SU-DHL-6 (cell line): ENCODE results near the gene MAPK11.

Experiments
- H2AFZ ChIP-seq: fragments of 200-600 bp; sonication (generic); 2 replicates; pipeline ENCODE4 v1.6.1; 2014; ENCODE audit warnings: low read depth, mild to moderate bottlenecking, moderate library complexity, mixed read lengths, antibody characterized with exemption, low read length; ENCODE audit not compliant: severe bottlenecking
- H3F3A ChIP-seq: fragments of 200-600 bp; shearing (Covaris generic); 2 replicates; pipeline ENCODE4 v1.6.0; 2016; ENCODE audit warnings: antibody characterized with exemption, mild to moderate bottlenecking; ENCODE audit not compliant: insufficient read depth
- H3K27ac ChIP-seq: fragments of 200-600 bp; sonication (generic); 2 replicates; pipeline ENCODE4 v1.5.1; 2016; ENCODE audit warnings: low read depth, mild to moderate bottlenecking, low read length, moderate library complexity, mixed read lengths
- H3K27me3 ChIP-seq: fragments of 200-600 bp; sonication (generic), shearing (Covaris generic); 2 replicates; pipeline ENCODE4 v1.6.0; 2014; ENCODE audit warnings: mild to moderate bottlenecking, low read length
- H3K36me3 ChIP-seq: fragments of 200-600 bp; sonication (generic); 2 replicates; pipeline ENCODE4 v1.6.1; 2014; ENCODE audit warnings: mild to moderate bottlenecking, low read length, mixed read lengths
- H3K4me2 ChIP-seq: fragments of 300-600, 200-600 bp; shearing (Covaris generic), sonication (generic); 2 replicates; pipeline ENCODE4 v1.6.0; 2014; ENCODE audit warnings: low read length, low read depth, mild to moderate bottlenecking; ENCODE audit not compliant: poor library complexity, severe bottlenecking
- H3K4me3 ChIP-seq: fragments of 200-600 bp; sonication (generic); 2 replicates; pipeline ENCODE4 v1.5.1; 2014; ENCODE audit warnings: antibody characterized with exemption, low read length, mild to moderate bottlenecking, mixed read lengths; ENCODE audit not compliant: insufficient read depth, poor library complexity, severe bottlenecking
- H3K79me2 ChIP-seq: fragments of 200-600 bp; sonication (generic); 2 replicates; pipeline ENCODE4 v1.6.1; 2014; ENCODE audit warnings: mild to moderate bottlenecking, low read length, moderate library complexity; ENCODE audit not compliant: insufficient read depth
- H3K9ac ChIP-seq: fragments of 200-600 bp; sonication (generic); 2 replicates; pipeline ENCODE4 v1.7.0; 2014; ENCODE audit warnings: mild to moderate bottlenecking, low read length
- H3K9me2 ChIP-seq: fragments of 200-600 bp; sonication (generic); replicated peaks from 2 replicates; pipeline ENCODE4 v1.6.1; 2014; ENCODE audit warnings: low read length; ENCODE audit not compliant: insufficient read depth
- H3K9me3 ChIP-seq: fragments of 200-600 bp; sonication (generic); 2 replicates; pipeline ENCODE4 v1.6.1; 2014; ENCODE audit warnings: low read length, mixed read lengths; ENCODE audit not compliant: insufficient read depth
- H4K20me1 ChIP-seq: fragments of 200-600 bp; sonication (generic); 2 replicates; pipeline ENCODE4 v1.6.1; 2014; ENCODE audit warnings: low read depth, mild to moderate bottlenecking, antibody characterized with exemption, low read length, moderate library complexity, mixed read lengths
- CTCF ChIP-seq: fragments of 200-600 bp; sonication (generic); IDR thresholded peaks from one replicate; pipeline ENCODE4 v1.5.1; 2017; ENCODE audit warnings: antibody characterized with exemption, mild to moderate bottlenecking, low read length, moderate library complexity; ENCODE audit not compliant: insufficient read depth, poor library complexity, severe bottlenecking
- EZH2phosphoT487 ChIP-seq: fragments of 200-600 bp; sonication (generic), shearing (Covaris generic); conservative IDR thresholded peaks from 2 replicates; pipeline ENCODE4 v1.6.1; 2018; ENCODE audit warnings: mild to moderate bottlenecking, antibody characterized with exemption, low read length, moderate library complexity, mixed read lengths

The MAPK11 gene

GRCh38 chr22:50271519-50271970 is 1.4 kb upstream of the MAPK11 start:
- Histone ChIP-seq H3K36me3 (no peaks in the 10 kb centered on the region), H3K4me2 (peak overlapping the region; percentile 67), H3K27ac (no peak overlapping the region), H3K9ac (no peak overlapping the region), H3K79me2 (no peaks in the 10 kb centered on the region), H2AFZ (no peak overlapping the region), H3K9me2 (no peaks in the 10 kb centered on the region), H3K4me3 (no peak overlapping the region), H4K20me1 (no peaks in the 10 kb centered on the region), H3K27me3 (no peaks in the 10 kb centered on the region), H3F3A (peaks cover 7% of the 10 kb centered on the region), H3K9me3 (no peaks in the 10 kb centered on the region)
- TF ChIP-seq CTCF (no peak), EZH2phosphoT487 (no peak)

GRCh38 chr22:50270666-50271394 is 650 bp upstream of the MAPK11 start:
- H3K4me3 ChIP-seq: peak overlapping the region; percentile 46
- H4K20me1 ChIP-seq: no peaks in the 10 kb centered on the region
- H3F3A ChIP-seq: 0 out of 2 replicates have a peak, but pooled peaks cover 4% of the 10 kb centered on the region
- H3K36me3 ChIP-seq: no peaks in the 10 kb centered on the region
- H3K27ac ChIP-seq: no peak overlapping the region
- no peaks in the 10 kb centered on the region for H3K79me2 ChIP-seq
- peak overlapping the region; percentile 43; the same call in 1 of the 2 replicates for H3K9ac ChIP-seq
- H3K9me2 ChIP-seq: no peaks in the 10 kb centered on the region
- TF ChIP-seq CTCF (no peak), EZH2phosphoT487 (0 out of 2 replicates have a peak, but pooled peaks have one; percentile 59)
- peak overlapping the region; percentile 67 for H3K4me2 ChIP-seq
- no peaks in the 10 kb centered on the region for H3K27me3 ChIP-seq
- H3K9me3 ChIP-seq: no peaks in the 10 kb centered on the region
- H2AFZ ChIP-seq: no peak overlapping the region

DNA sequence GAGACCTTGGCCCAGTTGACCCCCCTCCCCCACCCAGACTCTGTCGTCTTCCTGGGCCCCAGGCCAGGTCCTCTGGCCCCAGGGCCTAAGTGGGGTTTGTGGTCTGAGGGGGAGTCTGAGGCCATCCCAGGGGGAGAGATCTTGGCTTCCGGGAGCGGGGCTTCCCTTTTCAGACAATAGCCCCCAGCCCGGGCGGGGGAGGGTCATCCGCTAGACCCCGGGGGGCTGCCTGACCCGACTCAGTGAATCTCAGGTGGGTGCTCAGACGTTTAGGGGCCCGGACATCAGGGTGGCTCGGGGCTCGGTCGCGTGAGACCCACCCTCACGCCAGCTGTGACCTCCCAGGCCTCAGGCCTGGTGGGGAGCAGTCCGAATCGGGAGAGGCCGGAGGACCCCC is 609 bp downstream of the MAPK11 start:
- Histone ChIP-seq H4K20me1 (no peaks in the 10 kb centered on the region), H3K27me3 (no peaks in the 10 kb centered on the region), H3K79me2 (no peaks in the 10 kb centered on the region), H3K36me3 (no peaks in the 10 kb centered on the region), H3K27ac (no peak overlapping the region), H3K9me2 (no peaks in the 10 kb centered on the region), H3K9ac (0 out of 2 replicates have a peak overlapping the region, but pooled peaks have one; percentile 35), H3K4me3 (no peak overlapping the region), H2AFZ (no peak overlapping the region), H3K9me3 (no peaks in the 10 kb centered on the region), H3F3A (0 out of 2 replicates have a peak, but pooled peaks cover 4% of the 10 kb centered on the region), H3K4me2 (peak overlapping the region; percentile 67)
- no peak for TF ChIP-seq EZH2phosphoT487
- TF ChIP-seq CTCF: no peak
